Activated CD4-positive, alpha-beta T cell treated with anti-CD3 and anti-CD28 coated beads for 24 hours (primary cell): ENCODE data around the gene SSBP3.

ENCODE experiments used
- DNase-seq, 2 donors: peaks; one replicate each; pipeline ENCODE4 v3.0.0-alpha.2; 2020; ENCODE audit warnings: low read depth in 2 of 2

SSBP3 gene

GRCh38 chr1:54176621-54177327 lies 229.4 kb downstream of the SSBP3 start:
- DNase-seq, result no peak
